HK-2 (cell line): ENCODE measurements around the gene TGM2.

Experiments
- DNase-seq: peaks from one replicate; pipeline ENCODE4 v3.0.0-alpha.2; 2018; ENCODE audit not compliant: unreplicated experiment

The TGM2 gene

GRCh38 chr20:38199501-38200390 is 34.7 kb upstream of the TGM2 start:
- DNase-seq, result no peak

- DNase-seq, result no peak
Measured at GRCh38 chr20:38198238-38198861, 33.3 kb upstream of the TGM2 start.

- no peak for DNase-seq
Measured at GRCh38 chr20:38197619-38198018, 32.5 kb upstream of the TGM2 start.

GRCh38 chr20:38197217-38197616 is 32.1 kb upstream of the TGM2 start:
- no peak for DNase-seq

GRCh38 chr20:38196592-38196991 is 31.5 kb upstream of the TGM2 start:
- no peak for DNase-seq

GRCh38 chr20:38196076-38196475 is 31.0 kb upstream of the TGM2 start:
- DNase-seq, result no peak

- no peak for DNase-seq
Measured at GRCh38 chr20:38195521-38195920, 30.5 kb upstream of the TGM2 start.

GRCh38 chr20:38194971-38195504 is 30.0 kb upstream of the TGM2 start:
- no peak for DNase-seq

GRCh38 chr20:38193586-38194105 is 28.6 kb upstream of the TGM2 start:
- no peak for DNase-seq

- DNase-seq, result no peak
Measured at GRCh38 chr20:38192323-38192885, 27.3 kb upstream of the TGM2 start.

- no peak for DNase-seq
Measured at GRCh38 chr20:38191654-38192053, 26.6 kb upstream of the TGM2 start.

GRCh38 chr20:38190936-38191371 is 25.9 kb upstream of the TGM2 start:
- no peak for DNase-seq

GRCh38 chr20:38190166-38190565 is 25.1 kb upstream of the TGM2 start:
- no peak for DNase-seq

GRCh38 chr20:38187517-38187916 is 22.4 kb upstream of the TGM2 start:
- DNase-seq, result no peak

- DNase-seq, result no peak
Measured at GRCh38 chr20:38186788-38187221, 21.7 kb upstream of the TGM2 start.

GRCh38 chr20:38184101-38184500 is 19.0 kb upstream of the TGM2 start:
- DNase-seq, result peak; percentile 80

- no peak for DNase-seq
Measured at GRCh38 chr20:38181971-38182370, 16.9 kb upstream of the TGM2 start.

- DNase-seq, result no peak
Measured at GRCh38 chr20:38181207-38181801, 16.2 kb upstream of the TGM2 start.

- DNase-seq, result no peak
Measured at GRCh38 chr20:38180781-38181180, 15.7 kb upstream of the TGM2 start.

- no peak for DNase-seq
Measured at GRCh38 chr20:38179846-38180245, 14.8 kb upstream of the TGM2 start.

- no peak for DNase-seq
Measured at GRCh38 chr20:38178581-38178980, 13.5 kb upstream of the TGM2 start.

GRCh38 chr20:38178065-38178491 is 13.0 kb upstream of the TGM2 start:
- DNase-seq, result no peak
